T-helper 2 cell treated with Interferon-gamma antibody and Interleukin-4, amounts not matched to agents 100 ng/mL and 5 ng/mL, for 36 hours (primary cell): Measurements from ENCODE around the gene MRPS26. TPM values are rescaled to one million over a fixed set of nuclear protein-coding genes. Genes with fewer than 3 reads are reported as not detected.
"Not testable (repeated sequence)": the region's sequence is repeated elsewhere in the genome, so short reads cannot be mapped to it uniquely, and the experiment has no call there.

ENCODE experiments used
- intact Hi-C: fragments of 100-400 bp; cut with micrococcal nuclease; formaldehyde crosslinking; loops from one replicate; pipeline ENCODE4 v1.15.1; 2023
- total RNA-seq: library from RNA; stranded (reverse); gene quantifications from 2 replicates; pipeline ENCODE4 v1.2.3, GENCODE V29; 2022

MRPS26 gene
- 42.2 and 43.9 TPM in 2 replicates for total RNA-seq

GRCh38 chr20:3045816-3046676 is at the start of gene MRPS26:
Gene MRPS26, plus strand, starts transcription at chr20:3046052. Its CDS starts 17 bp downstream, at chr20:3046069.
- intact Hi-C loops = loop anchor here (1.0 to 5.0 kb wide), 4 partner anchors 111 to 721 kb away; partner anchors contain the start of genes ADISSP and DDRGK1

GRCh38 chr20:2998728-2999127 is 47.1 kb upstream of the MRPS26 start:
- intact Hi-C loops = no loop called here

- intact Hi-C loops = loop anchor here (2.0 kb wide), 1 partner anchor 312 kb away; no protein-coding TSS in a partner anchor
These were observed 44.9 kb upstream of the MRPS26 start for GRCh38 chr20:3000852-3001523.

- intact Hi-C loops = no loop called here
These were observed 42.4 kb upstream of the MRPS26 start for GRCh38 chr20:3003416-3003815.

GRCh38 chr20:3010985-3011723 is 34.7 kb upstream of the MRPS26 start:
- intact Hi-C loops = loop anchor here (5.0 kb wide), 1 partner anchor 139 kb away; the partner anchor contains the start of gene PTPRA

GRCh38 chr20:3011752-3012151 is 34.1 kb upstream of the MRPS26 start:
- intact Hi-C loops = loop anchor here (5.0 kb wide), 1 partner anchor 139 kb away; the partner anchor contains the start of gene PTPRA

GRCh38 chr20:3013771-3014170 is 32.1 kb upstream of the MRPS26 start:
- intact Hi-C loops = loop anchor here (5.0 kb wide), 1 partner anchor 141 kb away; the partner anchor contains the start of gene PTPRA

- intact Hi-C loops = loop anchor here (5.0 kb wide), 1 partner anchor 142 kb away; the partner anchor contains the start of gene PTPRA
These were observed 31.7 kb upstream of the MRPS26 start for GRCh38 chr20:3014179-3014578.

- intact Hi-C loops = loop anchor here (5.0 kb wide), 1 partner anchor 142 kb away; the partner anchor contains the start of gene PTPRA
These were observed 31.2 kb upstream of the MRPS26 start for GRCh38 chr20:3014662-3015061.

- intact Hi-C loops = not testable (repeated sequence)
These were observed 30.6 kb upstream of the MRPS26 start for GRCh38 chr20:3015302-3015701.

GRCh38 chr20:3021327-3021726 is 24.5 kb upstream of the MRPS26 start:
- intact Hi-C loops = no loop called here

GRCh38 chr20:3021777-3022176 is 24.1 kb upstream of the MRPS26 start:
- intact Hi-C loops = no loop called here

- intact Hi-C loops = not testable (repeated sequence)
These were observed 23.0 kb upstream of the MRPS26 start for GRCh38 chr20:3022559-3023490.

- intact Hi-C loops = no loop called here
These were observed 17.9 kb upstream of the MRPS26 start for GRCh38 chr20:3027987-3028386.

- intact Hi-C loops = no loop called here
These were observed 14.2 kb upstream of the MRPS26 start for GRCh38 chr20:3031524-3032147.

GRCh38 chr20:3032624-3033023 is 13.2 kb upstream of the MRPS26 start:
- intact Hi-C loops = no loop called here

GRCh38 chr20:3037654-3038053 is 8.2 kb upstream of the MRPS26 start:
- intact Hi-C loops = no loop called here

GRCh38 chr20:3038454-3038853 is 7.4 kb upstream of the MRPS26 start:
- intact Hi-C loops = no loop called here

- intact Hi-C loops = no loop called here
These were observed 6.4 kb upstream of the MRPS26 start for GRCh38 chr20:3039426-3039825.

- intact Hi-C loops = no loop called here
These were observed 5.8 kb upstream of the MRPS26 start for GRCh38 chr20:3040086-3040485.
